ENCODE data around the gene BMP6.

The BMP6 gene

GRCh38 chr6:7725849-7726415, at the start of gene BMP6:
Gene BMP6 (plus strand): TSS chr6:7726099. CDS start chr6:7726956, 857 bp downstream.
- peak; percentile 49 for DNase-seq (ENCODE audit: low read depth)

DNA sequence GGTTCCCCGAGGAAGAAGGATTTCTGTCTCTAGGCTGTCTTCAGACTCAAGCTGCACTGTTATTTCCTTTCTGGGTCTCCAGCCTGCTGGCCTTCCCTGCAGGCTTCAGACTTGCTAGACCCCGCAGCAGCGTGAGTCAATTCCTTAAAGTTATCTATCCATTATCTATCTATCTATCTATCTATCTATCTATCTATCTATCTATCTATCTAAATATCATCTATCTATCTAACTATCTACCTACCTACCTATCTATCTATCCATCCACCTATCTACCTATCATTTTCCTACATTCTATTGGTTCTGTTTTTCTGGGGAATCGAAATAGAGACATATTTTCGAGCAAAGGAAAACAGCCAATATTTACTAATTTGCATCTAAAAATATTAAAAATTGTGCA, 48.7 kb upstream of the BMP6 start:
- no peak for DNase-seq (ENCODE audit: low read depth)

- no peak for DNase-seq (ENCODE audit: low read depth)
Observed at GRCh38 chr6:7680393-7681075, 45.4 kb upstream of the BMP6 start.

- DNase-seq (ENCODE audit: low read depth), result no peak
Observed at GRCh38 chr6:7681449-7681848, 44.5 kb upstream of the BMP6 start.

DNA sequence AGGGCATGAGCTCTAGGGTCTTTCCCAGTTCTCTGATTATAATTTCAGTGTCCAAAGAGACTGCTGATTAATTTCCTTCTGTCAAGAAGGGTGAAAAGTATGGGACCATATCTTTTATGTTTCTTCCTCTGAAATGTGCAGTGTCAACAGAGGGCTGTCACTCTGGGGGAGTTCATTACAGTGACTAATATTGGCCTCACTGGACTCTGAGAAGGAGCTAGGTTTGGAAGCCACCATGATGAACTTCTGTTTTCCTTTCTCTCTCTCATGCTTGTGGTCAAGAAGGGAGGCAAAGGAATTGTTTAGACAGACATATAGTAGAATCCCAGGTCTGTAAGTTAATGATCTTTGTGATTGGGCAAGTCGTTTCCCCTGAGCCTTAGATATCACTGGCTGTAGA, 41.8 kb upstream of the BMP6 start:
- DNase-seq (ENCODE audit: low read depth), result no peak

- no peak for DNase-seq (ENCODE audit: low read depth)
Observed at GRCh38 chr6:7684843-7685242, 41.1 kb upstream of the BMP6 start.

GRCh38 chr6:7685276-7685675, 40.6 kb upstream of the BMP6 start:
- no peak for DNase-seq (ENCODE audit: low read depth)

- no peak for DNase-seq (ENCODE audit: low read depth)
Observed at GRCh38 chr6:7687145-7688111, 38.5 kb upstream of the BMP6 start.

DNA sequence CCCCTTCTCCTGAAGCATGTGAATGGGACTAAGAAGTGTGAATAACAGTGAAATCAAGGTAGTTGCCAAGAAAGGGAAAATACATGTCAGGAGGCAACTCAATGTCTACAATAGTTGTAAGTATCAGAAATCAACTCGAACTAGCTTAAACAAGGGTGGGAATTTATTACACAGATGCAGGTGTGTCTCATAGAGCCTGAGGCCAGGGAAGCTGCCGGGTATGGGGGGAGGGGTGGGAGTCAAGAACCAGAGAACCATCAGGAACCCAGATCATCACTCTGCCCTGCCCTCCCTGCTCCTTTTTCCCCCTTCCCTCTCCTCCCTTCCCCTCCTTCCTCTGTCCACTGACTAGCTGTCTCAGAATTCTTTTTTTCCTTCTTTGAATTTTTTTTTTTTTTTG, 34.9 kb upstream of the BMP6 start:
- no peak for DNase-seq (ENCODE audit: low read depth)

- DNase-seq (ENCODE audit: low read depth), result no peak
Observed at GRCh38 chr6:7691675-7692452, 34.0 kb upstream of the BMP6 start.

DNA sequence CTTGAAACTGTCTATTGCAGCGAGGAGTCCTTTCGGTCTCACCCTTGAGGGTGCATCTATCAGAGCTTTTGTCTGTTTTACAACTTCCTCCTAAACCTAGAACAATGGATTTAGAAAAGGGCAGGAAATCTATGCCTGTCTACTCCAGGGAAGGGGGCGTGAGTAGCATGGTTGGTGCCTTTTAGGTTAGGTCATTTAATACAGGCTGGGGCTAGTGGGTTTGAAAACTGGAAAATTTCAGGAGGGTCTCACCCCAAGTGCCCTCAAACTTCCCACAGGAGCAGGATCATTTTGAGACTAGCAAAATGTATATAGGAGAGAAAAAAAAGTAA, 33.5 kb upstream of the BMP6 start:
- DNase-seq (ENCODE audit: low read depth), result no peak

DNA sequence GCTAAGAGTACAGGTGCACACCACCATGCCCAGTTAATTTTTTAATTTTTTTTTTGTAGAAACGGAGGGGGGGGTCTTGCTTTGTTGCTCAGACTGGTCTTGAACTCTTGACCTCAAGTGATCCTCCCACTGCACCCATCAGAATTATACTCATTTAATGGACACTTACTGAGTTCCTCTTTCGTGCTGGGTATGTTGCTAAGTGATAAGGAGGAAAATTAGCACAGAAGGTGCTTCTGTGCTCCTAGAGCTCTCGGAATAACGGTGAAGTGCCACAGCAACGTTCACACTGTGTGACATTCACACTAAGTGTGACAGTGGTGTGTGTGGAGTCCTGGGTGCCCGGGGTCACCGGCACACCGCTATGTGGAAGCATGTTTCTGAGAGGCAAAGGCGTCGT, 32.1 kb upstream of the BMP6 start:
- DNase-seq (ENCODE audit: low read depth), result no peak

GRCh38 chr6:7696061-7696460, 29.8 kb upstream of the BMP6 start:
- no peak for DNase-seq (ENCODE audit: low read depth)

- no peak for DNase-seq (ENCODE audit: low read depth)
Observed at GRCh38 chr6:7697432-7697819, 28.5 kb upstream of the BMP6 start.

- no peak for DNase-seq (ENCODE audit: low read depth)
Observed at GRCh38 chr6:7697820-7698623, 27.9 kb upstream of the BMP6 start.

GRCh38 chr6:7701212-7701834, 24.6 kb upstream of the BMP6 start:
- DNase-seq (ENCODE audit: low read depth), result no peak

GRCh38 chr6:7703148-7703680, 22.7 kb upstream of the BMP6 start:
- no peak for DNase-seq (ENCODE audit: low read depth)

- no peak for DNase-seq (ENCODE audit: low read depth)
Observed at GRCh38 chr6:7705483-7705882, 20.4 kb upstream of the BMP6 start.

GRCh38 chr6:7706269-7706668, 19.6 kb upstream of the BMP6 start:
- no peak for DNase-seq (ENCODE audit: low read depth)

DNA sequence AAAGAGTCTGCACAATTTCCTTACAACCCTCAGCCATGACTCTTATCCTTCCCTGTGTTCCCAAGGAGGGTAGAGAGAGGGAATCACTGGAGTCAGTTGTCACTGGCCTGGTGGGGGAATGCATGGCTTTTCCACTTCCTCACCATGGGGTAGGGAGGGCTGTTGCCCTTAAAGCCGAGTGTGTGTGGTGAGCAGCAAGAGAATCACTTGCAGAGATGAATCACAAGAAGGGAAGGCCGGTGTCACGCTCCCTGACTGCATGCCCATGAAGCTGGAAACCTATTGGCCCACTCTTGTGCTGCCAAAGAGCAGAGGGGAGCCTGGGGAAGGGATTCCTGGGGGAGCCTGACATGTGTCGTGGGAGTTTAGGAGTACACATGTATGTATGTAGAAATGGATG, 18.1 kb upstream of the BMP6 start:
- DNase-seq (ENCODE audit: low read depth), result no peak

DNA sequence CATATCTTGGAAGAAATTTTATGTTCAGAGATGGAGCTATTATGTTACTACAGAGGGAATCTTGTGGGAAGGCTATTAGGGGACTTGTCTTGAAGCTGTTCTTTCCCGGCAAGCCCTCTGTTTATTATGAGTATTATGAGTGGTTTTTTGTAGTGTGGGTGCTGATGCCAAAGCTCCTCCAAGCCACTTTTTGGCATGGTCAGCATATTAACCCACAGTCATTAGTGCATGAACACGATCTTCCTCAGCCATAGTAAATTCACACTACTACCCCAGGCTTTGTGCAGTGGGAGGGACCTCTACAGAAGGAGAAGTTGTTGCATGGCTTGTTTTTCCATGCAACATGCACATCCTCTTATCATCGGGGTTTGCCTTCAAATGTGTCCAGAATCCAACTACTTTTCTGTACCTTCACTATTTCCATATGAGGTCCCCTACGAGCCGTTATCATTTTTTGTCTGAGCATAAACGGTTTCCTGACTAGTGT, 6.5 kb upstream of the BMP6 start:
- no peak for DNase-seq (ENCODE audit: low read depth)
